GM08714 (cell line): ENCODE data around the gene CATSPERE.
A peak's percentile ranks its signal among the peaks of the same experiment; 100 is the strongest.

Experiments used
- H3K4me3 ChIP-seq: fragments of 200-500 bp; sonication (Bioruptor generic); 2 replicates; pipeline ENCODE4 v1.5.1; 2014; ENCODE audit warnings: mild to moderate bottlenecking, low read length, inconsistent platforms
- ZNF274 ChIP-seq: IDR thresholded peaks from 2 replicates; pipeline ENCODE4 v1.6.1; 2012; ENCODE audit warnings: mild to moderate bottlenecking, low read depth, low read length

CATSPERE gene

DNA sequence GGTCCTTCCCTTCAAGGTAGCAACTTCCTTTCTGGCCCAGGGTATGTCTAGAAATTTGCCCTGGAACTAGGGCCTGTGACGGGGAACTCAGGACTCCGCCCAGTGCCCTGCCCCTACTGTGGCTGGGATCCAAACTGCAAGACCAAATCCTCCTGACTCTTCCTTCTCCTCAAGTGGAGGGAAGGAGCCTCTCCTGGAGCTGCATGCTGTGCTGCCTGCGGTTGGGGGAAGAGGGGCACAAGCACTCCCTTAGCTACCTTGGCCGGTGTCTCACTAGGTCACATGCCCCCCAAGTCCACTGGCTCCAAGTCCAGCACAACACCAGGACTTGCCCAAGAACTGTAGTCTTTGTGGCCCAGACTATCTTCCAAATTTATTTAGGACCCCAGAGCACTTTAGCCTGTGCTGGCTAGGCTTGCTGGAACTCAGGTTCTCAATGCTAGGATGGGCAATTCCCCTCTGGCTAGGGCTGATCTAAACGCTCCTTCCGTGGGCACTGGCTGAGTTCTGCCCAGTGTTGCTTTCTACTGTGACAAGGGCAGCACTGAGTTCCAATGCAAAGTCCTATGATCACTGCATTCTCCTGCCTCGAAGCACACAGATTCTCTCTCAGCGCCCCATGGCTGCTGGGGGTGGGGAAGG is 21.6 kb upstream of the CATSPERE start:
- no peak for TF ChIP-seq ZNF274
- no peak overlapping the region for H3K4me3 ChIP-seq

DNA sequence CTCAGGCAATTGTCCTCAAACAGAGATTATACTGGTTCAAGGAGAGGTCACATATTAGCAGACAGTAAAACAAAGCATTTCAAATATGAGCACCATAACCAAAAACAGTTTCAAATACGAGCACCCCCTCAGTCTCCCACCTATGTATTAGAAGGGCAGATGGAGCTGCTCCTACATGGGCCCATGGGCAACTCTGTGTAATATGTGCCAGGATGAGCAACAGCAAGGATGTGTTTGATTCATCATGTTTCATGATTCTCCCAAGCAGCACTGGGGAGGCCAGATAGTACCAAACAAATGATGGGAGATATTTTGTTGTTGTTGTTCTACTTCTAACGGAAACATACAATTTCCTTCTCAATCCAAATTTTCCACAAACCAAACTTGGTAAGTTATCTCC is 18.2 kb upstream of the CATSPERE start:
- H3K4me3 ChIP-seq, result no peak overlapping the region

DNA sequence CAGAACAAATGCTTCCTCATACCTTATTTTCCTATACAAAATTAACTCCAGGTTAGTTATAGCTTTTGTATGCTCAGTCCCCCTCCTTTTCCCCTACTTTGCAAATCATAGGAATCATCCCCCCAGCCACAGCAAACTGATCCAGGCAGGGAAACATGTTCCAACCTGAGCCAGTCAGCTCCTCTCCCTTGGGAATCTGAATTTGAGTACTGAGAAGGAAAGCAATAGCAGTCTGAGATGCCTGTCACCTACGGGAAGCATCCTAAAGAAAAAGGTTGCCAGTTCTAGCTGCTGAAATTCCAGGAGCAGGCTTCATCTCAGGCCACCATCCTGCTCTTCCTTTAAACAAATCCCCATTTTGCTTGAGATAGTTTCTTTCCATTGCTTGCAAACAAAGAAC is 16.2 kb upstream of the CATSPERE start:
- TF ChIP-seq ZNF274, result no peak

More for the DNA sequence above, 18.2 kb upstream of the CATSPERE start:
- no peak for TF ChIP-seq ZNF274

DNA sequence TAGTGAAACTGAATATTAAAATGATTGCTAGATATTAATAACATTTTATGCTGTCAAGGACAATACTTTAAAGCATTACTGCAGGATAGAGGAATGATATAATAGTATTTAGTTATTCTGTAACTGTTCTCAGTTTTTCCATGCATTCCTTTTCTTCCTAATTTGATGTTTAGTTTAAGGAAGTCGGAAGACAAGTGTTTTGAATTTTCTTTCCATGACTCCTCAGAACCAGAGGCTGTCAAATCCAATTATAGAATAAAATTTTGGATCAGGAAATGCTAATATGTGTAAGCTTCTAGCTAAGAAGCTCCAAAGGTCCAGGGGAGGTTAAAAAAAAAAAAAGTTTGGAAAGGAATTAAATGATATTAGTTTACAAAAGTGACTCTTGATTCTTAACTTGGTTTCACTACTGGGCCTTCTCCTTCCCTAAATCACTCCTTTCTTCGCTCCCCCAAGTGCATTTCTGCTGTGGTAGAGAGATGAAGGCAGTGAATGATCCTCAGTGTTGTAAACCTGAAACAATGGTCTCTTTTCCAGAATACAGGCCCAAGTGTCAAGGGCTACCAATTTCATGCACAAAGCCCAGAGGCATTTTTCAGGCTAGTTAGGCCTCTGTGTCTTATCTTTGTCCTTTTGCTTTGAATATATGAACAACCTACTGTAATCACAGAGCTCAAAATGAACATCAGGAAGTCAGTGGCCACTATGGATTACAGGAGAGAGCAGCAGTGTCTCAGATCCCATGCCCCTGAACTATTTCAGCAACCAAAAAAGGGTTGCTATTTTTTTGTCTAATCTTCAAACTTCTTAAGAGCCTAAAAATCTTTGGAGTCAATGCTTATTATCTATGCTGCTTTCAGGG is 15.5 kb upstream of the CATSPERE start:
- no peak overlapping the region for H3K4me3 ChIP-seq
- TF ChIP-seq ZNF274, result no peak

More for the DNA sequence above, 16.2 kb upstream of the CATSPERE start:
- no peak overlapping the region for H3K4me3 ChIP-seq

DNA sequence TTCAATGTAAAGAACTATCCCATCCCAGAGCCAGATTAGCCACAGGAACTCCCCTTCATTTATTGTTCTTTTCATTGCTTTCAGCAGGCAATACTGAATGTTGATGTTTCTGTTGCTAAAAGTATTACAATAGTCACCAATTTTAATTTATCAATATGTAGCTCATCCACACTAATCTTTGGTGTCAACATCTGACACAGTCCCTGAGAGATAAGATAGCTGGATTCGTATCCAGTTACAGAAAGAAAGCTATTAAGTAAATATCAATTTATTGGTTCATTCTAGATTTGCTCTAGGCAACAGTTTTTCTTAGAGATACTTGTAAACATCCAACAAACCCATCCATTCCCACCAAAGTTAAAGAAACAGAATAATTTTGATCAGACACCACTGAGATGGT is 14.0 kb upstream of the CATSPERE start:
- no peak for TF ChIP-seq ZNF274
- H3K4me3 ChIP-seq, result no peak overlapping the region

DNA sequence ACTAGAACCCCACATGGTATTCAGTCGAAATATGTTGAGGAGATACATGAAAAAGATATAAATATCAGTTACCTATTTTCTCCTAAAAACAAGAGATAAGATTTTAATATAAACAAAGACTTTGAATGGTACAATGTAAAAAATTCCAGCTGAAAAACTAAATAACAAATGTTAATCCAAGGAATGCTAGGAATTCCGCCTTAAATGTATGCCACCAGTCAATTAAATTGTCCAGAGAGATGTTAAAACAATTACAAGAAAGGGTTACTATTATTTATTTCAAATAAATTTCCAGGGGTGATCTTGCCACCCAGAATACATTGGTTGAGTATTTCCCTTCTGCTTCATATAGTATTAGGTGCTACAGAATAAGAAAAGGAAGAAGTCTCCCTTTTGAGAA is 13.5 kb upstream of the CATSPERE start:
- H3K4me3 ChIP-seq, result no peak overlapping the region
- TF ChIP-seq ZNF274, result no peak

DNA sequence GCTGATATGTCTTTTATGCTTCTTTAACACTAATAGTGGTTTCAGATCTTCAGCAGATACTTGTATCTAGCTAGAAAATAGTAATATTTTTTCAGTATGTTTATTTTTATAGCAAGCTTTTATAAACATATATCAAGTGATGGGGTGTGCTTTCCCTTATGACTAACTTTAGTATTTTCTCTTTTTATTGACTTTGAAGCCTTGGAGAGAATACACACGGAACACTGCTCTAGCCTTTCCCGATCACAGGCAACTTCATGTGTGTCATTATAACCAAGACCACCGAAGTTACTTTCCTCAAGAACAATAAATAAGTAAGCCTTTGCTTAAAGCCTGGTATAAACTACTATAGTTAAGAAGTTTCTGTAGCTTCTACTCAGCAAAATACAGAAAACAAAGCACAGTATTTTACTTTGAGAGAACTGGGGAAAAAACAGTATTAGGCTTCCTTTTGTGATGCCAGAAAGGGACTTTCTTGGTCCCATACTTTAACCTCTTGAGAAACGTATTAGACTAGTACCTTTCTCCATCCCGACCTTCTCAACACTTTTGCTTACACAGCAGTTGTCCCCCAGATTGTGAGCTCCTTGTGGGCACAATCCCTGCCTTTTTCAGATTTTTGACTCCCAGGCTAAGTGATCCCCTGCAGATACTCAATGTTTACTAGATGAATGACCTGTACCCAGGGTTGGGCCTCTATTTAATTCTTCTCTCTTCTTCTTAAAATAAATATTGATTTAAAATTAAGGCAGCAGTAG is 12.6 kb upstream of the CATSPERE start:
- no peak for TF ChIP-seq ZNF274
- no peak overlapping the region for H3K4me3 ChIP-seq

DNA sequence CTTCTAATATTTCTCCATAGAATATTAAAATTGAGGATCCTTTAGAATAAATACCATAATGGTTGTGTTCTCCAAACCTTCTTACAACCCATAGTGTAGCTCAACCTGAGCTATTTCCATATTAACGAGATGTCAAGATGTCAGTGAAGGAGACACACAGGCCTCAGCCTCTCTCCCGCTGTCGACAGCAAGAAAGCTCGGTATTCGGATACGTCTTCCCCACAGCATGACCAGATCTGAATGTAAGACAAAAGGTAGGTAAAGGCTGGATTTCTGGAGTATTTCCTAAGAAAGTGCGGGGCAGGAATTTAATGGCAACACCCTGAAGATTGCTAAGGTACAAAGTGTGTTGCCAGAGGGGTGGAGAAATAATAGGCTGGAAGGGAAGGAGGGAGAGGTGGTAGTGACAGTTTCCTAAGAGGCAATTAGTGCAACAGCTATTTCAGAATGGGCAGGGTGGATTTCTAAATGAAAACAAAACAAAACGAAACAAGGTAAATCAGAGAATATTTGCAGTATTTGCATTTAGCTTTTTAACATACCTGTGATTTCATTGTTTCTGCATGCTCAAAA is 11.1 kb upstream of the CATSPERE start:
- no peak for TF ChIP-seq ZNF274
- H3K4me3 ChIP-seq, result peak overlapping the region; percentile 95

DNA sequence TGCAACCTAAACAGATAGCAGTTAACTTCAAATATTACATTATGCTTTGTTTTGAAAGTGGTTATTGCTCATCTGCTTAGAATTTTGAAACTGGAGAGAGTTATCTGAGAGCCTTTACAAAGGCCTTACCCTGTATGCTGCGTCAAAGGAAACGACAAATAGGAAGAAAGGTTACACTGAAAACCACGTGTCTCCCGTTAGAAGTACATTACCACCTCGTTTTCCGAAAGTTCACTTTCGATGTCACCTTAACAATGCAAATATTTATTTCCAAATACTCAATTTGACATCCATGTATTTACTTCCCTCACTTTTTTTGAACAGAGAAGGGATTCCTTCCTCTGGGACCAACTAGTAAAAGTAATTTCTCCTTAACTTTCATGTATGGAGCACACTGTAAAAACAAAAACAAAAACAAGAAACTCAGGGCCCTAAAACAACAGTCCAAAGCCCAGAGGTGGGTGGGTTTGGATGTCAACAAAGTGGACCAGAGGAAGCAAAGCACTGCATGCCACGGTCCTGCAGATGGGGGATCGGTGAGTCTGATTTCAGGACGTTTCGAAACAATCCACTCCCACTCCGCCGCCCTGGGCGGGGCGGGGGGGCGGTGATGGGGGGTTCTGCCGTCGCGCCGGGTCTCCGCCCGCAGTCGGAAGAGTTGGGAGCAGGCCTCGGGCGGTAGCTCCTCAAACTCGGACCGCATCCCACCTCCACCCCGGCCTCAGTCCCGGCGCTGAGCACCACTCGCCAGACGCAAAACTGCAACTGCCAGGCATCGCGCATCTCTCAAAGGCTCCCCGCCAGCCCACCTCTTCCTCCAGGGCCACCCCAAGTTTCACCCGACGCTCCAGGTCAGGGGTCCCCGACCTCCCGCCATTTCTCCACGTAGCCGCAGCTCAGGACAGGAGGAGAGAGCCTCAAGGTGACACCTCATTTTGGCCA is 10.2 kb upstream of the CATSPERE start:
- H3K4me3 ChIP-seq, result peak overlapping the region; percentile 95

DNA sequence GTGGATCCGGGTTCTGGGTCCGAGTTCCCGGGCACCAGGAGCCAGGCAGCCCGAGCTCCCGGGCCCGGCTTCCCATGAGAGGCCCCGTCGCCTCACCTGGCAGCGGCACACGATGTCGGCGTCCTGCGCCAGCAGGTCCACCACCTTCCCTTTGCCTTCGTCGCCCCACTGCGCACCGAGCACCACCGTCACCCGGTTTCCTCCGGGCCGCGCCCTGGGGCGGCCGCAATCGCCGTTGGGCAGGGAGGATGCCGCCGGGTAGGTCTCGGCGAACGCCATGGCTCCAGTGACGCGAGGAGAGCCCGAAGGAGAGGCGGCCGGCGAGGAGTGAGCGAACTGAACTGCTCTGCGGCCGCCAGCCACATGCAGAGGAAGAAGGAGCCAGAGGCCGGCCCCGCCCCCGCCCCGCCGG is 9.5 kb upstream of the CATSPERE start, which contains the start of gene ADSS2:
Gene ADSS2 (minus strand): TSS at position 371 of the 412 bp plus-strand sequence. CDS start 92 bp downstream, at position 279.
- TF ChIP-seq ZNF274, result no peak
- H3K4me3 ChIP-seq, result peak within 1 kb of the TSS; percentile 95

More for the DNA sequence above, 10.2 kb upstream of the CATSPERE start:
- TF ChIP-seq ZNF274, result no peak

DNA sequence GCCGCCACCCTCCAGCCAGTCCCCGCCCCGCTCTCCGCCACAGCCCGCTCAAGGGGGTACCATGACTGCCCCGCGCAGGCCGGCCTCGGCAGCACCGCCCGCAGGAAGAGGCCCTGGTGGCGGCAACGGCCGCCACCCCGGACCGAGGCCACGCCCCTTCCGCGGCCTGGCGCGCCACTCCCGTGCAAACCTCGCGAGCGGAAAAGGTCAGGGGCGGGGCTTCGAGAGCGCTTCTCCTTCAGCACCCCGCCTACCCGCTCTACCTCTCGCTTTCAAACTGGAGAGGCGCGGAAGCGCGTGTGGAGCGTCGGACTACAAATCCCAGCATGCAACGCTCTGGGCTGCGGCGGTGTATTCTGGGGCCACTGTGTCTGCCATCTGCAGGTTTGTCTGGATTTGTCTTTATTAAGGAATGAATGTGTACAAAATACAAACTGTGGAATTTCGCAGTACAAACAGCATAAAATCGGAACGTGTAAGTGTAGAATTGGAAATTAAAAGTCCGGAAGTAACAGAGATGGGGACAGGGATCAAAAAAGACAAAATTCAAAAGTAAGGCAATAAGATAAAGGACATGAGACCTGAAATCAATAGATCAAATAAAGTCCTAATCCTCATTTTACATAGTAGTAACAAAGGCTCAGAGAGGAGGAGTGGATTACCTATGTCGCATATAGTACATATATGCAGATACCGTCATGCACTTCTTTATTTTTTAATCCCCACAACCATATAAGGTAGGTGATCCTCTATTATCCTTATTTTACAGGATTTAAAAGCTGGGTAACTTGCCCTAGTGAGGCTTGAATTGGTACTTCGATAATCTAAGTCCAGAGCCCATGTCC is 8.9 kb upstream of the CATSPERE start:
- H3K4me3 ChIP-seq, result peak overlapping the region; percentile 50; the same call in 1 of the 2 replicates
- no peak for TF ChIP-seq ZNF274

DNA sequence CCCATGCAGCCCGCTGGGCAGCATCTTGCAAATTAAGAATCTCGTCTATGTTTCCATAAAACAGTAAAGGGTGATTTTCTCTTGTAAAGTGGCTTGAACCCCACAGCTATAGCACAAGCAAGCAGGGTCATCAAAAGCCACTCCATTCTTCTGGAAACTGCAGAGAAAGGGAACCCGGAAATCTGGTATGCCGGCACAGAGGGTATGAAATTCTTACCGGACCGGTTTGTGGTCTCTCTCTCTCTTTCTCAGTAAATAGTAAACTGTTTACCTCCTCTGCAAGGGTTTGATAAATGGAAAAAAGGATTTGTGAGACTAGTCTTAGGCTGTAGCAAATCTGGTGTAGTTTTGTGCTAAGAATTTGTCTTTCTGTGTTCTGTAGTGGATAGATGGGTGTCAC is 6.7 kb upstream of the CATSPERE start:
- H3K4me3 ChIP-seq, result no peak overlapping the region
- no peak for TF ChIP-seq ZNF274
